ENCODE data around the gene FGFRL1.

- TF ChIP-seq CTCF (IDR thresholded peaks at IDR 0.05; ENCODE audit: poor library complexity, severe bottlenecking) (no peak), POLR2AphosphoS5 (IDR thresholded peaks at IDR 0.05) (no peak), TAF1 (IDR thresholded peaks at IDR 0.05; ENCODE audit: low read depth) (no peak), EP300 (conservative IDR thresholded peaks at IDR 0.05; ENCODE audit: poor library complexity, severe bottlenecking) (no peak), RAD21 (conservative IDR thresholded peaks at IDR 0.05) (no peak)
Observed at GRCh38 chr4:996997-997374, 14.4 kb upstream of the FGFRL1 start.

Measured in neural cell (in vitro differentiated cells).